Kidney epithelial cell (primary cell): Measurements from ENCODE around the gene CNFN. TPM values are rescaled to one million over a fixed set of nuclear protein-coding genes. Genes with fewer than 3 reads are reported as not detected.

Source experiments
- DNase-seq: peaks from one replicate; pipeline ENCODE4 v3.0.0-alpha.2; 2010; ENCODE audit warnings: low read depth
- H3K27me3 ChIP-seq: 2 replicates; pipeline ENCODE4 v1.6.0; 2011; ENCODE audit warnings: low read length; ENCODE audit not compliant: control insufficient read depth, insufficient read depth
- H3K36me3 ChIP-seq: 2 replicates; pipeline ENCODE4 v1.5.1; 2011; ENCODE audit warnings: low read length; ENCODE audit not compliant: control insufficient read depth, insufficient read depth
- H3K4me3 ChIP-seq: 2 replicates; pipeline ENCODE4 v1.5.1; 2011; ENCODE audit warnings: low read depth, mild to moderate bottlenecking, control low read depth, low read length
- total RNA-seq: library from RNA; depleted of rRNA; stranded (reverse); fragments of >200 nt; gene quantifications from 2 replicates; pipeline ENCODE4 v1.2.3, GENCODE V29; 2015
- TF ChIP-seq, protein P1 (sequence below): IDR thresholded peaks from 2 replicates; pipeline ENCODE4 v1.5.1; 2011; ENCODE audit warnings: mild to moderate bottlenecking, moderate library complexity, low read length, control low read depth, inconsistent platforms; ENCODE audit not compliant: insufficient read depth, poor library complexity, severe bottlenecking

The CNFN gene
- total RNA-seq, 1 donor from 2014 or later: not detected

DNA sequence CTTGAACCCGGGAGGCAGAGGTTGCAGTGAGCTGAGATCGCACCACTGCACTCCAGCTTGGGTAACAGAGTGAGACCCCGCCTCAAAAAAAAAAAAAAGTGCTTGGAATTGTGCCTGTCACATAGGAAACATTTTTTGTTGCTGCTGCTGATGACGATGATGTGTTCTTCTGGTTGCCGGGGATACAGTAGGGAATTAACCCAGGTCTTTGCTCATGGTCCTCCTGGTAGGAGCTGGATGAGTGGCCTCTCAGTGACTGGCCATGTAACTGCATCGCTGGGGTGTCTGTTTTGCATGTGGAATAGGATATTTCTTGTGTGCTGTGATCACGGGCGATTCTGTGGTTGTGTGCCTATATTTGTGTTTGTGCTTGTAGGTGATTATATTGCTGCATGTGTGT is 4.7 kb upstream of the CNFN start:
- peaks cover 20% of the 10 kb centered on the region for H3K27me3 ChIP-seq
- H3K4me3 ChIP-seq: no peak overlapping the region
- no peak for DNase-seq
- TF ChIP-seq, protein P1, sequence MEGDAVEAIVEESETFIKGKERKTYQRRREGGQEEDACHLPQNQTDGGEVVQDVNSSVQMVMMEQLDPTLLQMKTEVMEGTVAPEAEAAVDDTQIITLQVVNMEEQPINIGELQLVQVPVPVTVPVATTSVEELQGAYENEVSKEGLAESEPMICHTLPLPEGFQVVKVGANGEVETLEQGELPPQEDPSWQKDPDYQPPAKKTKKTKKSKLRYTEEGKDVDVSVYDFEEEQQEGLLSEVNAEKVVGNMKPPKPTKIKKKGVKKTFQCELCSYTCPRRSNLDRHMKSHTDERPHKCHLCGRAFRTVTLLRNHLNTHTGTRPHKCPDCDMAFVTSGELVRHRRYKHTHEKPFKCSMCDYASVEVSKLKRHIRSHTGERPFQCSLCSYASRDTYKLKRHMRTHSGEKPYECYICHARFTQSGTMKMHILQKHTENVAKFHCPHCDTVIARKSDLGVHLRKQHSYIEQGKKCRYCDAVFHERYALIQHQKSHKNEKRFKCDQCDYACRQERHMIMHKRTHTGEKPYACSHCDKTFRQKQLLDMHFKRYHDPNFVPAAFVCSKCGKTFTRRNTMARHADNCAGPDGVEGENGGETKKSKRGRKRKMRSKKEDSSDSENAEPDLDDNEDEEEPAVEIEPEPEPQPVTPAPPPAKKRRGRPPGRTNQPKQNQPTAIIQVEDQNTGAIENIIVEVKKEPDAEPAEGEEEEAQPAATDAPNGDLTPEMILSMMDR: no peak
- no peaks in the 10 kb centered on the region for H3K36me3 ChIP-seq

GRCh38 chr19:42392165-42392564 is 2.1 kb upstream of the CNFN start:
- TF ChIP-seq, protein P1: no peak
- H3K27me3 ChIP-seq: peaks cover 25% of the 10 kb centered on the region
- H3K4me3 ChIP-seq: no peak overlapping the region
- no peaks in the 10 kb centered on the region for H3K36me3 ChIP-seq
- no peak for DNase-seq

DNA sequence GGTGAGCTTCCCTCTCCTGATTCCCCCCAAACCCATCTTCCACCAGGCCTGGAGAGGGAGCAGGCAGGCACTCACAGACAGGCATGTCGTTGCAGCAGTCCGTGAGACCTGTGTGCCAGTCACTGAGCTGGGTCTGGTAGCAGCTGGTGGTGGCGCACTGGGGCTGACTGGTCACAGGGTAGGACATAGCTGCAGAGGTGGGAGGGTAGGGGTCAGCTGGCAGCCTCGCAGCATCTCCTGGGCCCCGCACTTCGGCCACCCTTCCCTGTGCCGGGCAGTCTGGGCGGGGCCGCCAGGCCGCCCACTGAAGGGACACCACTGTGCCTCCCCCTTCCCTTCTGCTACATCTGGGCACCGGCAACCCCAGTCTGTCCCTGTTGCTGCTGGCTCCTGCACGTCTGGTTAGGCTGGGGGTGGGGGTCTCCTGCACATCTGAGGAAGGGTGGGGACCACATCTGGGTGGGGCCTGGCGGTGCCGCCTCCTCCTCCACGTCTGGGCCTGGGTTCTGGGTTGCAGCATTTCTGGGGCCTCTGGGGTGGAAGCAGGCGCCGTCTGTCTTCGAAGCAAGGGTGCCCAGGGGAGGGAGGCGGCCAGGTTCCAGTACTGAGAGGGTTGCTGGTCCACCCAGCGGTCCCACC is 1.1 kb downstream of the CNFN start:
- TF ChIP-seq, protein P1: no peak

DNA sequence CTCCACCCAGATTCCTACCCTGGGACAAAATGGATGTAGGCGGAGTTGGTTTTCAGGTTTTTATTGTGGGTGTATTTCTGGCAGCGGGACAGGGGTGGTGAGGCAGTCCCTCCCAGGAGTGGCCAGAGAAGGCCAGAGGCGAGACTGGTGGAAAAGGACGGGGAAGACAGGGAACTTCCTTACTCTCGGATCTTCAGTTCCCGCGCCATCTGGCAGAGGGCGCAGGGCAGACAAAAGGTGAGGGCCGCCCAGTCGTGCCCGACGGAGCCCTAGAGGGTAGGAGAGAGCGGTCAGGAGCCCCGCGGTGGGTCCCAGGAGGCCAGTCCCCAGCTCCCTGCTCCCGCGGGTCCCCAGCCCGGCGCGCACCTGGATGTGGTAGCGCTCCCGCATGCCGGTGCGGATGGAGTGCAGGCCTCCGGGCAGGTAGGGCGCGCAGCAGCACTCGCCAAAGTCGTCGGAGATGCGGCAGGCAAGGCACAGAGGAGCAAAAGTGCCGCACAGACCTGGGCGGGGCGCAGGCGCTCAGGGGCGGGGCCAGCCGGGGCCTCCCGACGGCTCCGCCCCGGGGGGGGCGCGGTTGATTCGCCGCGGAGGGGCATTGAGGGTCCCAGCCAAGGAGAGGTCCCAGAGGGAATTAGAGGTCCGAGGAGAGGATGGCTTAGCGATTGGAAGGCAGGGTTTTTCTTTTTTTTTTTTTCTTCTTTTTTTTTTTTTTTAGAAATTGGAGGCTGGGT is 3.0 kb downstream of the CNFN start:
- peaks cover 22% of the 10 kb centered on the region for H3K27me3 ChIP-seq
- H3K36me3 ChIP-seq: no peaks in the 10 kb centered on the region
- peak; percentile 29 for DNase-seq
- H3K4me3 ChIP-seq: peak overlapping the region; percentile 42
- TF ChIP-seq, protein P1: peak; percentile 67

More for the DNA sequence above, 1.1 kb downstream of the CNFN start:
- Histone ChIP-seq H3K27me3 (peaks cover 25% of the 10 kb centered on the region), H3K36me3 (no peaks in the 10 kb centered on the region), H3K4me3 (no peak overlapping the region)
- DNase-seq: no peak

DNA sequence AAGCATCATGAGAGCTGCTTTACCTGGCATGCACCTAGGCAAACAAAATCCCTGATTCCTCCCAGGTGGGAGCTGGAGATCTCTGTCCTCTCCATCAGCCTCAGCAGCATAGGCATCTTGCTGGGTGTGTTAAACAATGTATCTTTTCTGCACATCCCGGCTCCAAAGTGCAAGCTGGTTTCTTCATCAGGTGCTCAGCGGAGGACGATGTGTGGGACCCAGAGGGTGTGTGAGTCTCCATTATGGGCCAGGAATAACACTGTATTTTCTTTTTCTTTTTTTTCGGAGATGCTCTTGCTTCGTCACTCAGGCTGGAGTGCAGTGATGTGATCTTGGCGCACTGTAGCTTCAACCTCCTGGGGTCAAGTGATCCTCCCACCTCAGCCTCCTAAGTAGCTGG is 9.9 kb downstream of the CNFN start:
- H3K36me3 ChIP-seq: no peaks in the 10 kb centered on the region
- H3K27me3 ChIP-seq: peaks cover 8% of the 10 kb centered on the region
- TF ChIP-seq, protein P1: no peak
- H3K4me3 ChIP-seq: no peak overlapping the region
- DNase-seq: no peak
